WTC11 (cell line): ENCODE data around the gene OGG1. TPM values are rescaled to one million over a fixed set of nuclear protein-coding genes. Genes with fewer than 3 reads are reported as not detected.

ENCODE experiments used
- ATAC-seq: fragments of 200-7000 bp; cut with Tn5 transposase; 2 replicates; pipeline ENCODE4 v1.10.0; 2021; ENCODE audit warnings: mild to moderate bottlenecking, moderate library complexity
- CTCF ChIA-PET: fragments of 300-600 bp; sonication (Branson Sonifier 250); formaldehyde crosslinking; loops from one replicate; lab custom pipeline; 2021; ENCODE audit warnings: antibody characterized with exemption; lab: Charles Lee
- POLR2A ChIA-PET: fragments of 350-600 bp; sonication (Branson Sonifier 250); formaldehyde crosslinking; loops from one replicate; lab custom pipeline; 2021; ENCODE audit warnings: antibody characterized with exemption; lab: Charles Lee
- DNase-seq: peaks from one replicate; pipeline ENCODE4 v3.0.0; 2021; ENCODE audit warnings: low spot score
- H3K27ac Mint-ChIP-seq: 2 replicates; pipeline ENCODE4 v1.8.0; 2021; ENCODE audit warnings: mixed read lengths
- H3K27me3 Mint-ChIP-seq: 2 replicates; pipeline ENCODE4 v1.8.0; 2021; ENCODE audit warnings: low read depth, mild to moderate bottlenecking, moderate library complexity, mixed read lengths
- H3K36me3 Mint-ChIP-seq: 2 replicates; pipeline ENCODE4 v1.8.0; 2021; ENCODE audit warnings: mixed read lengths
- H3K4me1 Mint-ChIP-seq: 2 replicates; pipeline ENCODE4 v1.8.0; 2022; ENCODE audit warnings: mixed read lengths
- H3K4me3 Mint-ChIP-seq: 2 replicates; pipeline ENCODE4 v1.8.0; 2021; ENCODE audit warnings: mild to moderate bottlenecking, moderate library complexity, mixed read lengths
- H3K9me3 Mint-ChIP-seq: 2 replicates; pipeline ENCODE4 v1.8.0; 2021; ENCODE audit warnings: mixed read lengths
- FOXP1 ChIP-seq: sonication (generic); formaldehyde crosslinking; IDR thresholded peaks from 2 replicates; pipeline ENCODE4 v1.8.0; 2022; ENCODE audit warnings: missing genetic modification reagents, mild to moderate bottlenecking, moderate library complexity, borderline replicate concordance
- GRHL2 ChIP-seq: fragments of 250-450 bp; sonication (Bioruptor Pico); IDR thresholded peaks from 2 replicates; pipeline ENCODE4 v1.8.0; 2022; ENCODE audit warnings: mild to moderate bottlenecking, moderate library complexity; ENCODE audit not compliant: insufficient replicate concordance, severe bottlenecking
- HMGA2 ChIP-seq: fragments of 250-450 bp; sonication (Bioruptor Pico); IDR thresholded peaks from 2 replicates; pipeline ENCODE4 v1.4.0; 2021; ENCODE audit warnings: mild to moderate bottlenecking, moderate library complexity
- MYBL2 ChIP-seq: sonication (generic); formaldehyde crosslinking; IDR thresholded peaks from 2 replicates; pipeline ENCODE4 v1.8.1; 2023; ENCODE audit warnings: mild to moderate bottlenecking, moderate library complexity, missing genetic modification reagents
- NR3C1 ChIP-seq: sonication (generic); formaldehyde crosslinking; conservative IDR thresholded peaks from 2 replicates; pipeline ENCODE4 v1.8.1; 2023; ENCODE audit warnings: low read depth, mild to moderate bottlenecking, missing genetic modification reagents
- PRRX2 ChIP-seq: fragments of 250-450 bp; sonication (Bioruptor Pico); IDR thresholded peaks from 2 replicates; pipeline ENCODE4 v1.8.0; 2021; ENCODE audit warnings: mild to moderate bottlenecking
- RELA ChIP-seq: sonication (generic); formaldehyde crosslinking; IDR thresholded peaks from 2 replicates; pipeline ENCODE4 v1.8.1; 2022; ENCODE audit warnings: missing genetic modification reagents, mild to moderate bottlenecking, borderline replicate concordance
- SP1 ChIP-seq: sonication (generic); formaldehyde crosslinking; conservative IDR thresholded peaks from 2 replicates; pipeline ENCODE4 v1.8.1; 2022; ENCODE audit warnings: missing genetic modification reagents
- TEAD4 ChIP-seq: sonication (generic); formaldehyde crosslinking; IDR thresholded peaks from 2 replicates; pipeline ENCODE4 v1.8.0; 2022; ENCODE audit warnings: mild to moderate bottlenecking, missing genetic modification reagents
- ZBTB43 ChIP-seq: sonication (generic); formaldehyde crosslinking; IDR thresholded peaks from 2 replicates; pipeline ENCODE4 v1.8.1; 2023; ENCODE audit warnings: mild to moderate bottlenecking, missing genetic modification reagents
- ZNF121 ChIP-seq: sonication (generic); formaldehyde crosslinking; IDR thresholded peaks from 2 replicates; pipeline ENCODE4 v1.8.0; 2023; ENCODE audit warnings: missing genetic modification reagents
- ZNF317 ChIP-seq: sonication (generic); formaldehyde crosslinking; IDR thresholded peaks from 2 replicates; pipeline ENCODE4 v1.8.1; 2023; ENCODE audit warnings: low read depth, mild to moderate bottlenecking, moderate library complexity, missing genetic modification reagents, borderline replicate concordance
- total RNA-seq: library from RNA; stranded (reverse); gene quantifications from 3 replicates; pipeline ENCODE4 v1.2.3, GENCODE V29; 2021
- TF ChIP-seq, protein P1 (sequence below): sonication (generic); formaldehyde crosslinking; IDR thresholded peaks from 2 replicates; pipeline ENCODE4 v1.8.1; 2023; ENCODE audit warnings: mild to moderate bottlenecking, missing genetic modification reagents, moderate library complexity
- TF ChIP-seq, protein P2 (sequence below): fragments of 250-450 bp; sonication (Bioruptor Pico); IDR thresholded peaks from 2 replicates; pipeline ENCODE4 v2.1.2; 2022; ENCODE audit warnings: mild to moderate bottlenecking, moderate library complexity
- TF ChIP-seq, protein P3 (sequence below): sonication (generic); formaldehyde crosslinking; IDR thresholded peaks from 2 replicates; pipeline ENCODE4 v1.8.0; 2022; ENCODE audit warnings: mild to moderate bottlenecking, missing genetic modification reagents
- TF ChIP-seq, protein P4 (sequence below): sonication (generic); formaldehyde crosslinking; IDR thresholded peaks from 2 replicates; pipeline ENCODE4 v1.8.1; 2022; ENCODE audit warnings: mild to moderate bottlenecking, moderate library complexity, missing genetic modification reagents
- TF ChIP-seq, protein P5 (sequence below): sonication (generic); formaldehyde crosslinking; IDR thresholded peaks from 2 replicates; pipeline ENCODE4 v1.8.0; 2023; ENCODE audit warnings: missing genetic modification reagents

The OGG1 gene
- total RNA-seq, 1 experiment from 2014 or later: 27.3 TPM

GRCh38 chr3:9782770-9783169 lies 33.0 kb downstream of the OGG1 start:
- no peaks in the 10 kb centered on the region for H3K4me1 Mint-ChIP-seq
- H3K9me3 Mint-ChIP-seq: no peaks in the 10 kb centered on the region
- H3K4me3 Mint-ChIP-seq: no peak overlapping the region
- peaks cover 57% of the 10 kb centered on the region for H3K36me3 Mint-ChIP-seq
- DNase-seq: no peak
- ChIA-PET CTCF (interaction anchor here (0.7 to 1.8 kb wide), 8 partner anchors 8 to 729 kb away, joined by 3 to 6 read pairs (median 4); partner anchors contain the start of gene ARPC4), POLR2A (interaction anchor here (0.6 to 1.0 kb wide), 3 partner anchors 10 to 301 kb away, joined by 3 to 5 read pairs (median 5); partner anchors contain the start of genes ARPC4 and TADA3)
- peaks cover 4% of the 10 kb centered on the region for H3K27me3 Mint-ChIP-seq
- H3K27ac Mint-ChIP-seq: no peak overlapping the region
- TF ChIP-seq, protein P1, sequence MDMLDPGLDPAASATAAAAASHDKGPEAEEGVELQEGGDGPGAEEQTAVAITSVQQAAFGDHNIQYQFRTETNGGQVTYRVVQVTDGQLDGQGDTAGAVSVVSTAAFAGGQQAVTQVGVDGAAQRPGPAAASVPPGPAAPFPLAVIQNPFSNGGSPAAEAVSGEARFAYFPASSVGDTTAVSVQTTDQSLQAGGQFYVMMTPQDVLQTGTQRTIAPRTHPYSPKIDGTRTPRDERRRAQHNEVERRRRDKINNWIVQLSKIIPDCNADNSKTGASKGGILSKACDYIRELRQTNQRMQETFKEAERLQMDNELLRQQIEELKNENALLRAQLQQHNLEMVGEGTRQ (CRISPR knock-in tag): no peak
- TF ChIP-seq RELA (CRISPR knock-in tag) (no peak), HMGA2 (CRISPR knock-in tag) (no peak), TEAD4 (CRISPR knock-in tag) (no peak), GRHL2 (CRISPR knock-in tag) (no peak), FOXP1 (CRISPR knock-in tag) (no peak), ZNF317 (CRISPR knock-in tag) (no peak), PRRX2 (CRISPR knock-in tag) (no peak), MYBL2 (CRISPR knock-in tag) (no peak), ZNF121 (CRISPR knock-in tag) (no peak)
- TF ChIP-seq, protein P2, sequence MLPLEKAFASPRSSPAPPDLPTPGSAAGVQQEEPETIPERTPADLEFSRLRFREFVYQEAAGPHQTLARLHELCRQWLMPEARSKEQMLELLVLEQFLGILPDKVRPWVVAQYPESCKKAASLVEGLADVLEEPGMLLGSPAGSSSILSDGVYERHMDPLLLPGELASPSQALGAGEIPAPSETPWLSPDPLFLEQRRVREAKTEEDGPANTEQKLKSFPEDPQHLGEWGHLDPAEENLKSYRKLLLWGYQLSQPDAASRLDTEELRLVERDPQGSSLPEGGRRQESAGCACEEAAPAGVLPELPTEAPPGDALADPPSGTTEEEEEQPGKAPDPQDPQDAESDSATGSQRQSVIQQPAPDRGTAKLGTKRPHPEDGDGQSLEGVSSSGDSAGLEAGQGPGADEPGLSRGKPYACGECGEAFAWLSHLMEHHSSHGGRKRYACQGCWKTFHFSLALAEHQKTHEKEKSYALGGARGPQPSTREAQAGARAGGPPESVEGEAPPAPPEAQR (CRISPR knock-in tag): no peak
- TF ChIP-seq, protein P3, sequence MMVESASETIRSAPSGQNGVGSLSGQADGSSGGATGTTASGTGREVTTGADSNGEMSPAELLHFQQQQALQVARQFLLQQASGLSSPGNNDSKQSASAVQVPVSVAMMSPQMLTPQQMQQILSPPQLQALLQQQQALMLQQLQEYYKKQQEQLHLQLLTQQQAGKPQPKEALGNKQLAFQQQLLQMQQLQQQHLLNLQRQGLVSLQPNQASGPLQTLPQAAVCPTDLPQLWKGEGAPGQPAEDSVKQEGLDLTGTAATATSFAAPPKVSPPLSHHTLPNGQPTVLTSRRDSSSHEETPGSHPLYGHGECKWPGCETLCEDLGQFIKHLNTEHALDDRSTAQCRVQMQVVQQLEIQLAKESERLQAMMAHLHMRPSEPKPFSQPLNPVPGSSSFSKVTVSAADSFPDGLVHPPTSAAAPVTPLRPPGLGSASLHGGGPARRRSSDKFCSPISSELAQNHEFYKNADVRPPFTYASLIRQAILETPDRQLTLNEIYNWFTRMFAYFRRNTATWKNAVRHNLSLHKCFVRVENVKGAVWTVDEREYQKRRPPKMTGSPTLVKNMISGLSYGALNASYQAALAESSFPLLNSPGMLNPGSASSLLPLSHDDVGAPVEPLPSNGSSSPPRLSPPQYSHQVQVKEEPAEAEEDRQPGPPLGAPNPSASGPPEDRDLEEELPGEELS: no peak
- ATAC-seq: 0 out of 2 replicates have a peak, but pooled peaks have one; percentile 34

- no peaks in the 10 kb centered on the region for H3K27me3 Mint-ChIP-seq
- peaks cover 61% of the 10 kb centered on the region for H3K36me3 Mint-ChIP-seq
- DNase-seq: no peak
- H3K9me3 Mint-ChIP-seq: no peaks in the 10 kb centered on the region
- H3K27ac Mint-ChIP-seq: no peak overlapping the region
- no peak for ATAC-seq
- CTCF ChIA-PET: interaction anchor here (1.8 kb wide), 1 partner anchor 10 kb away, joined by 6 read pairs; no protein-coding TSS in a partner anchor
- no peaks in the 10 kb centered on the region for H3K4me1 Mint-ChIP-seq
- TF ChIP-seq ZBTB43 (CRISPR knock-in tag) (no peak), ZNF317 (CRISPR knock-in tag) (no peak), NR3C1 (CRISPR knock-in tag) (no peak)
- TF ChIP-seq, protein P4, sequence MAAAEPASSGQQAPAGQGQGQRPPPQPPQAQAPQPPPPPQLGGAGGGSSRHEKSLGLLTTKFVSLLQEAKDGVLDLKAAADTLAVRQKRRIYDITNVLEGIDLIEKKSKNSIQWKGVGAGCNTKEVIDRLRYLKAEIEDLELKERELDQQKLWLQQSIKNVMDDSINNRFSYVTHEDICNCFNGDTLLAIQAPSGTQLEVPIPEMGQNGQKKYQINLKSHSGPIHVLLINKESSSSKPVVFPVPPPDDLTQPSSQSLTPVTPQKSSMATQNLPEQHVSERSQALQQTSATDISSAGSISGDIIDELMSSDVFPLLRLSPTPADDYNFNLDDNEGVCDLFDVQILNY (CRISPR knock-in tag): no peak
- POLR2A ChIA-PET: interaction anchor here (1.1 kb wide), 1 partner anchor 9 kb away, joined by 4 read pairs; the partner anchor contains the start of gene ARPC4
- no peak overlapping the region for H3K4me3 Mint-ChIP-seq
These were observed 34.2 kb downstream of the OGG1 start for GRCh38 chr3:9783954-9784353.

DNA sequence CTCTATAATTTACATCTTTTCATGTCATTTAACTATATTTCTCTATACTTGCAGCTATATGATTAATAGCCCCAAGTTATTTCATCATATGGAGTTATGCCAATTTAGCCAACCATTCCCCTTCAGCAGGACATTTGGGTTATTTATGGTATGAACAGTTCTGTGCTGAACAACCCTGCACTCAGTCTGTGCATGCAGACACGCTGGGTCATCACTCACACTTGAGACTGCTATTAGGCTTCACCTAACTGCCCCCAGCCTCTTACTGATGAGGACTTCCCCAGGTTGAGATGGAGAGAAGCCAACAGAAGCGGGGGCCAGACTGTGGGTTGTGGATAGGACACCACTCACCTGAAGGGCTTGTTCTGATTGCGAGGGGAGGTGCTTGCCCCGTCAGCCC lies 35.2 kb downstream of the OGG1 start:
- Mint-ChIP-seq H3K36me3 (peaks cover 72% of the 10 kb centered on the region), H3K27ac (no peak overlapping the region), H3K27me3 (no peaks in the 10 kb centered on the region), H3K4me1 (no peaks in the 10 kb centered on the region), H3K4me3 (no peak overlapping the region), H3K9me3 (no peaks in the 10 kb centered on the region)
- TF ChIP-seq SP1 (CRISPR knock-in tag) (no peak), ZNF121 (CRISPR knock-in tag) (no peak)
- TF ChIP-seq, protein P5, sequence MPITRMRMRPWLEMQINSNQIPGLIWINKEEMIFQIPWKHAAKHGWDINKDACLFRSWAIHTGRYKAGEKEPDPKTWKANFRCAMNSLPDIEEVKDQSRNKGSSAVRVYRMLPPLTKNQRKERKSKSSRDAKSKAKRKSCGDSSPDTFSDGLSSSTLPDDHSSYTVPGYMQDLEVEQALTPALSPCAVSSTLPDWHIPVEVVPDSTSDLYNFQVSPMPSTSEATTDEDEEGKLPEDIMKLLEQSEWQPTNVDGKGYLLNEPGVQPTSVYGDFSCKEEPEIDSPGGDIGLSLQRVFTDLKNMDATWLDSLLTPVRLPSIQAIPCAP (CRISPR knock-in tag): no peak
- ChIA-PET POLR2A (no interaction called here), CTCF (no interaction called here)
- no peak for ATAC-seq
- DNase-seq: no peak
